ENCODE data around the gene EFNA1.

DNA sequence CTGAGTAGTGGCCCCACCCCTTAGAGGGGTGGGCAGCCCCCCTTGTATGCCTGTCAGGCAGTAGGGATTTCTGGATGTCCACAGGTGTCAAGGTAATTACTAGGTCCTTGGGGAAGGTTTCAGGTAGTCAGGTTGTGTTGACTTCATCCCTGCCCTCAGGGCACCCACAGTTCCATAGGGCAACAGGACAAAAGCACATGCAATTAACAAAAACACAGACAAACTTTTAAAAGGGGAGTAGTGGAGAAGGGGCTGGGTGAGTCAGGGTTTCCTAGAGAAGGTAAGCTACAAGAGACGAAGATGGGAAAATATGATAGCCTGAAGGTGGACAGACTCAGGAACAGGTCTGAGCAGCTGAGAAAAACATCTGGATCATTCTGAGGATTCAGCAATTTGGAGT lies 31.3 kb downstream of the EFNA1 start:
- TF ChIP-seq CTCF (conservative IDR thresholded peaks at IDR 0.05; ENCODE audit: low read depth, low read length) = no peak
- TF ChIP-seq EZH2 (IDR thresholded peaks at IDR 0.05; ENCODE audit: borderline replicate concordance, low read depth, low read length, poor library complexity, severe bottlenecking) = no peak
